Endothelial cell of umbilical vein (primary cell): ENCODE data around the gene MOK. TPM values are rescaled to one million over a fixed set of nuclear protein-coding genes. Genes with fewer than 3 reads are reported as not detected.

Source experiments
- BruUV-seq: library from RNA; stranded (reverse); fragments of 400-500 nt; replicated peaks from 2 replicates; lab custom pipeline; 2021; lab: Mats Ljungman, UMichigan
- CTCF ChIA-PET: fragments of 300-600, 350-600 bp; sonication (Branson Sonifier 250); formaldehyde crosslinking; loops from one replicate; lab custom pipeline; 2021; ENCODE audit warnings: antibody characterized with exemption, inconsistent platforms; lab: Charles Lee
- POLR2A ChIA-PET: fragments of 300-600, 350-600 bp; sonication (Branson Sonifier 250); formaldehyde crosslinking; loops from one replicate; lab custom pipeline; 2021; ENCODE audit warnings: antibody characterized with exemption, inconsistent platforms; lab: Charles Lee
- DNase-seq: peaks from one replicate; pipeline ENCODE4 v3.0.0-alpha.2; 2011; ENCODE audit warnings: low read depth, low spot score
- FAIRE-seq: peaks from 2 replicates; lab custom pipeline; 2011; peaks lifted over from hg19 to GRCh38; lab: Jason Lieb, UNC
- H2AFZ ChIP-seq: 2 replicates; pipeline ENCODE4 v1.6.0; 2012; ENCODE audit warnings: low read depth, low read length, control low read depth, inconsistent platforms
- H3K27ac ChIP-seq: 2 replicates; pipeline ENCODE4 v1.5.1; 2011; ENCODE audit warnings: low read depth, mild to moderate bottlenecking, control low read depth, low read length, moderate library complexity; ENCODE audit not compliant: insufficient read depth
- H3K27me3 ChIP-seq, 2 experiments: 2 replicates each; pipeline versions ENCODE4 v1.6.0 to v1.6.1; 2011; ENCODE audit warnings: low read length in 2 of 2, mixed read lengths in 1 of 2; ENCODE audit not compliant: control insufficient read depth in 2 of 2, insufficient read depth in 2 of 2
- H3K36me3 ChIP-seq, 2 experiments: 2 replicates in 1 of 2; 3 replicates in 1 of 2; pipeline ENCODE4 v1.5.1; 2011; ENCODE audit warnings: low read length in 2 of 2, mild to moderate bottlenecking in 1 of 2, moderate library complexity in 1 of 2; ENCODE audit not compliant: control insufficient read depth in 2 of 2, insufficient read depth in 2 of 2; ENCODE audit errors: extremely low read depth in 1 of 2
- H3K4me1 ChIP-seq: 3 replicates; pipeline ENCODE4 v1.5.1; 2011; ENCODE audit warnings: mild to moderate bottlenecking, low read length; ENCODE audit not compliant: control insufficient read depth, insufficient read depth; ENCODE audit errors: extremely low read depth
- H3K4me2 ChIP-seq: 2 replicates; pipeline ENCODE4 v1.6.1; 2011; ENCODE audit warnings: low read length, control low read depth, mixed read lengths; ENCODE audit not compliant: insufficient read depth
- H3K4me3 ChIP-seq, 3 experiments: fragments of 200-600 bp in 1 of 3; sonication (generic), shearing (Covaris generic) in 1 of 3; replicated peaks in 1 of 3; 2 replicates each; pipeline ENCODE4 v1.5.1; 2011 to 2016; ENCODE audit warnings: control low read depth in 3 of 3, low read length in 3 of 3, mild to moderate bottlenecking in 2 of 3, inconsistent platforms in 1 of 3, low read depth in 1 of 3, moderate library complexity in 1 of 3; ENCODE audit not compliant: insufficient read depth in 1 of 3
- H3K79me2 ChIP-seq: 2 replicates; pipeline ENCODE4 v1.6.0; 2012; ENCODE audit warnings: low read length, inconsistent platforms; ENCODE audit not compliant: control insufficient read depth, insufficient read depth
- H3K9ac ChIP-seq: replicated peaks from 2 replicates; pipeline ENCODE3; 2011; ENCODE audit warnings: low read length, control low read depth; ENCODE audit not compliant: insufficient read depth; ENCODE audit errors: extremely low read depth
- H3K9me1 ChIP-seq: replicated peaks from 3 replicates; pipeline ENCODE4 v1.6.0; 2011; ENCODE audit warnings: mild to moderate bottlenecking, low read length; ENCODE audit not compliant: control insufficient read depth, insufficient read depth; ENCODE audit errors: extremely low read depth
- H3K9me3 ChIP-seq: replicated peaks from 2 replicates; pipeline ENCODE4 v1.5.1; 2012; ENCODE audit warnings: low read length, inconsistent platforms; ENCODE audit not compliant: control insufficient read depth, insufficient read depth
- H4K20me1 ChIP-seq: replicated peaks from 2 replicates; pipeline ENCODE3; 2011; ENCODE audit warnings: mild to moderate bottlenecking, low read length; ENCODE audit not compliant: control insufficient read depth, insufficient read depth; ENCODE audit errors: extremely low read depth
- CTCF ChIP-seq, 2 donors: IDR thresholded peaks; 1 replicate in 1 of 2; 2 replicates in 1 of 2; pipeline ENCODE4 v1.5.1; 2011; ENCODE audit warnings: low read length in 2 of 2, mild to moderate bottlenecking in 2 of 2, moderate library complexity in 2 of 2, control low read depth in 1 of 2, inconsistent platforms in 1 of 2, low read depth in 1 of 2; ENCODE audit not compliant: insufficient read depth in 1 of 2; ENCODE audit errors: extremely low read depth in 1 of 2
- EZH2 ChIP-seq: IDR thresholded peaks from 2 replicates; pipeline ENCODE4 v1.6.1; 2012; ENCODE audit warnings: borderline replicate concordance, low read depth, mild to moderate bottlenecking, moderate library complexity, low read length, inconsistent platforms; ENCODE audit not compliant: severe bottlenecking
- FOS ChIP-seq: IDR thresholded peaks from 2 replicates; pipeline ENCODE4 v1.6.1; 2011; ENCODE audit warnings: mild to moderate bottlenecking, low read length, moderate library complexity, borderline replicate concordance; ENCODE audit not compliant: insufficient read depth
- GATA2 ChIP-seq: IDR thresholded peaks from 2 replicates; pipeline ENCODE4 v1.7.0; 2011; ENCODE audit warnings: low read depth, mild to moderate bottlenecking, moderate library complexity, mixed read lengths, low read length; ENCODE audit not compliant: insufficient read length, insufficient read depth
- JUN ChIP-seq: IDR thresholded peaks from 2 replicates; pipeline ENCODE4 v1.6.1; 2011; ENCODE audit warnings: borderline replicate concordance, low read depth; ENCODE audit not compliant: insufficient read length, insufficient read depth
- MAX ChIP-seq: IDR thresholded peaks from 2 replicates; pipeline ENCODE4 v1.6.1; 2011; ENCODE audit not compliant: insufficient read depth, insufficient read length
- MYC ChIP-seq: IDR thresholded peaks from one replicate; pipeline ENCODE4 v1.6.1; 2011; ENCODE audit warnings: mild to moderate bottlenecking, low read depth, low read length
- POLR2A ChIP-seq: IDR thresholded peaks from 2 replicates; pipeline ENCODE4 v1.6.1; 2012; ENCODE audit warnings: low read depth, mild to moderate bottlenecking, control low read depth, low read length
- POLR2AphosphoS5 ChIP-seq: IDR thresholded peaks from 2 replicates; pipeline ENCODE4 v1.6.1; 2012; ENCODE audit warnings: low read depth, mild to moderate bottlenecking, control low read depth, low read length, moderate library complexity; ENCODE audit not compliant: insufficient read depth
- dilution Hi-C: fragments of 300-500 bp; cut with MboI; formaldehyde crosslinking; loops from one replicate; pipeline ENCODE4 v1.15.0; 2019; ENCODE audit warnings: low sequenced_read_pairs; ENCODE audit not compliant: extremely low pct_ligation_motif_present
- intact Hi-C: fragments of 100-400 bp; cut with micrococcal nuclease; formaldehyde crosslinking; loops from one replicate; pipeline ENCODE4 v1.10.0; 2022
- polyA plus RNA-seq, 4 experiments: library from polyadenylated mRNA; depleted of rRNA in 3 of 4; stranded (reverse) in 3 of 4; unstranded in 1 of 4; fragments of >200 nt; gene quantifications; 2 replicates each; pipeline versions ENCODE4 v1.2.1 to v1.2.3, GENCODE V29; 2011 to 2012; ENCODE audit warnings: missing spikeins in 1 of 4
- total RNA-seq: library from RNA; stranded (reverse); gene quantifications from 2 replicates; pipeline ENCODE4 v1.2.3, GENCODE V29; 2021

MOK gene
- total and polyA plus RNA-seq, 2 donors (not counting 3 experiments of a cell fraction or from before 2014, with no cell fraction given), result 6.1 to 8.6 TPM

- no peaks in the 10 kb centered on the region for H3K36me3 ChIP-seq
- no peak for FAIRE-seq
- H3K4me3 ChIP-seq, result no peak overlapping the region
- no peaks in the 10 kb centered on the region for H3K79me2 ChIP-seq
- no peaks in the 10 kb centered on the region for H3K9me3 ChIP-seq
- ChIA-PET CTCF (interaction anchor here (1.0 kb wide), 1 partner anchor 9 kb away, joined by 3 read pairs; no protein-coding TSS in a partner anchor), POLR2A (no interaction called here)
- H3K4me2 ChIP-seq, result no peak overlapping the region
- H3K27me3 ChIP-seq, result no peaks in the 10 kb centered on the region
- intact Hi-C loops, result no loop called here
- no peak overlapping the region for H3K9ac ChIP-seq
- TF ChIP-seq EZH2, result no peak
- TF ChIP-seq CTCF (IDR thresholded peaks at IDR 0.05; ENCODE audit: extremely low read depth in 1 of 2, insufficient read depth in 1 of 2, low read depth in 1 of 2, low read length in 2 of 2), result no peak
- no peak for TF ChIP-seq POLR2AphosphoS5
- no peak for TF ChIP-seq POLR2A
- TF ChIP-seq JUN, result no peak
- TF ChIP-seq MAX, result no peak
- no peak for TF ChIP-seq GATA2
- TF ChIP-seq FOS, result no peak
- TF ChIP-seq MYC, result no peak
- dilution Hi-C loops, result no loop called here
- H3K4me1 ChIP-seq, result no peaks in the 10 kb centered on the region
- no peaks in the 10 kb centered on the region for H4K20me1 ChIP-seq
- no peaks in the 10 kb centered on the region for H3K9me1 ChIP-seq
- no peak for DNase-seq
- H3K27ac ChIP-seq, result no peak overlapping the region
- no peak overlapping the region for H2AFZ ChIP-seq
- no TSS peak for BruUV-seq
These were observed 55.0 kb downstream of the MOK start for GRCh38 chr14:102249981-102250380.
